GM12865 (cell line): Measurements from ENCODE around the gene COG7.

Source experiments
- DNase-seq: peaks from one replicate; pipeline ENCODE4 v3.0.0; 2010; ENCODE audit warnings: low read depth
- H3K4me3 ChIP-seq: 2 replicates; pipeline ENCODE4 v1.5.1; 2011; ENCODE audit warnings: mild to moderate bottlenecking, low read depth, low read length, control low read depth
- TF ChIP-seq, protein P1 (sequence below): IDR thresholded peaks from 2 replicates; pipeline ENCODE4 v1.5.1; 2011; ENCODE audit warnings: low read length, control low read depth, low read depth, inconsistent platforms; ENCODE audit not compliant: insufficient read depth; ENCODE audit errors: missing control alignments

The COG7 gene

DNA sequence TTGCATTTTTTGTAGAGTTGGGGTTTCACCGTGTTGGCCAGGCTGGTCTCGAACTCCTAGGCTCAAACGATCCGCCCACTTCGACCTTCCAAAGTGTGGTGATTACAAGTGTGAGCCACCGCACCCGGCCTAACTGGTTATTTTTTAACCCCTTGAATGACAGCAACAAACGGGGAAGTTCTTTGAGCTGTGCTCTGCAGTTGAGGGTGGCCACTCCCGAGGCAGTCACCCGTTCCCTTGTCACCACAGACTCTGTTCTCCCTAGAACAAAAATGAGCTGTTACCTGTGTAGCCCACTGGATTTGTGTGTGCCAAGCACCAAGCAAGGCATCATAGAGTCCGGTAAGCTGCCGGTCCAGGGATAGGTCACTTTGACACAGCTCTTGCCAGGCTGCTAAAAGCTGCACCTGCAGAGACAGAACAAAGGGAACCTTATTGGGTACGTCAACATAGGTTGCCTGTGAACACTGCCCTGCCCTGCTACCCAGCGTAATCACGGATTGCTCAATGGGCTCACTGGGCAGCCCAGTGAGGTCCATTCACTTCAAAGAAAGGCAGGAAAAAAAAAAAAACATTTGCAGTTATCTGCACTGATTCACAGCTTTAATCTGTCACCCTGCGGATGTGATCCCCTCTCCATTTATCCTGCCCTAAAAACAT lies 19.6 kb downstream of the COG7 start:
- DNase-seq, result no peak
- TF ChIP-seq, protein P1, sequence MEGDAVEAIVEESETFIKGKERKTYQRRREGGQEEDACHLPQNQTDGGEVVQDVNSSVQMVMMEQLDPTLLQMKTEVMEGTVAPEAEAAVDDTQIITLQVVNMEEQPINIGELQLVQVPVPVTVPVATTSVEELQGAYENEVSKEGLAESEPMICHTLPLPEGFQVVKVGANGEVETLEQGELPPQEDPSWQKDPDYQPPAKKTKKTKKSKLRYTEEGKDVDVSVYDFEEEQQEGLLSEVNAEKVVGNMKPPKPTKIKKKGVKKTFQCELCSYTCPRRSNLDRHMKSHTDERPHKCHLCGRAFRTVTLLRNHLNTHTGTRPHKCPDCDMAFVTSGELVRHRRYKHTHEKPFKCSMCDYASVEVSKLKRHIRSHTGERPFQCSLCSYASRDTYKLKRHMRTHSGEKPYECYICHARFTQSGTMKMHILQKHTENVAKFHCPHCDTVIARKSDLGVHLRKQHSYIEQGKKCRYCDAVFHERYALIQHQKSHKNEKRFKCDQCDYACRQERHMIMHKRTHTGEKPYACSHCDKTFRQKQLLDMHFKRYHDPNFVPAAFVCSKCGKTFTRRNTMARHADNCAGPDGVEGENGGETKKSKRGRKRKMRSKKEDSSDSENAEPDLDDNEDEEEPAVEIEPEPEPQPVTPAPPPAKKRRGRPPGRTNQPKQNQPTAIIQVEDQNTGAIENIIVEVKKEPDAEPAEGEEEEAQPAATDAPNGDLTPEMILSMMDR, result no peak
- H3K4me3 ChIP-seq, result no peak overlapping the region

DNA sequence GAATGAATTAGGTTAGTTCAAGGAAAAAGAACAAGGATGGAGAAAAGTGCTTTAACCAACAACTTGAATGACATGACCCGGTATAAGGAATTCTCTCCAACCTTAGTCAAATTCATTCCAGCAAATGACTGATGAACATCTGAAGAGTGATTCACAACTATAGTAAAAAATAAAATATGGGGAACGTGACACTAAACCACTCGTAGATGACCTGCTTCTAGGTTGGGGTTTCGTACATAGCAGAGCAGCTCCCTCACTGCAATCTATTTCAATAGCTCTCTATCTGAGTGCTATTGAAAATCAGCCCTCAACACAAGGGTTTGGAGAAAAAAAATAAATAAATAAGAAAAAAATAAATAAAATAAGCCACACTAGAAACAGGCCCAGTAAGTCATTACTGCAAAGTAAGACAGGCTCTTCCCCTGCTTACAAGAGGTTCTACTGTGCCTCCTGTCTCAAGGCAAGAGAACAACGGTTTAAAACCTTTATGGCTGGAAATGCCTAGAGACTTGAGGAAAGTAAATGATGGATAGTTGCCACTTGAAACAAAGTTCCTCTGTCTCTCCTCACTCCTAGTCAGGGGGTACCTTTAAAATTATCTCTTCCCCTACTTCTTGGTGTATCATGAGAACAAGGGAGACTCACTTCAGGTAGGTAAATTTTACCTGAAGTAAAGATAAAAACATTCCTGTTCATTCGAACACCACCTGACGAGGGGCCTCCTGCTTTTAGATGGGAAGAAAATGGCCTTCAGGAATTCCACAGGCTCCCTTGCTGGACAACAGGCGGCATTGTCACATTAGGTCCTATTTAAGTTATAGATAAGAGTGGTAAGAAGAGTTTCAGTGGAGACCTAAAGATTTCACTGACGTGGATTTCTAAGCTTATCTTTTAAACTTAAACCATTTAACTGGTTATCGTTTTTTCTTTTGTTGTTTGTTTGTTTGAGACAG lies 20.5 kb downstream of the COG7 start:
- no peak overlapping the region for H3K4me3 ChIP-seq
- DNase-seq, result no peak
- TF ChIP-seq, protein P1, result no peak

DNA sequence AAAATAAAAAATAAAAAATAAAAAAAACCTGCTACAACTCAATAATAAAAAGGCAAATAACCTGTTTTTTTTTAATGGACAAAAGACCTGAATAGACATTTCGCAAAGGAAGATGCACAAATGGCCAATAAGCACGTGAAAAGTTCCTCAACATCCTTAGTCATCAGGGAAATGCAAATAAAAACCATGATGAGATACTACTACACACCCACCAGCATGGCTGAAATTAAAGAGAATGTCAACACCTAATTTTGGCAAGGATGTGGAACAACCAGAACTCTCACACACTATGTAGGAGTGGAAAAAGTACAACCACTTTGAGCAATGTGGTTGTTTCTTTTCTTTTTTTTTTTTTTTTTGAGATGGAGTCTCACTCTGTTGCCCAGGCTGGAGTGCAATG lies 24.6 kb downstream of the COG7 start:
- no peak for DNase-seq
- TF ChIP-seq, protein P1, result no peak
- H3K4me3 ChIP-seq, result no peak overlapping the region

DNA sequence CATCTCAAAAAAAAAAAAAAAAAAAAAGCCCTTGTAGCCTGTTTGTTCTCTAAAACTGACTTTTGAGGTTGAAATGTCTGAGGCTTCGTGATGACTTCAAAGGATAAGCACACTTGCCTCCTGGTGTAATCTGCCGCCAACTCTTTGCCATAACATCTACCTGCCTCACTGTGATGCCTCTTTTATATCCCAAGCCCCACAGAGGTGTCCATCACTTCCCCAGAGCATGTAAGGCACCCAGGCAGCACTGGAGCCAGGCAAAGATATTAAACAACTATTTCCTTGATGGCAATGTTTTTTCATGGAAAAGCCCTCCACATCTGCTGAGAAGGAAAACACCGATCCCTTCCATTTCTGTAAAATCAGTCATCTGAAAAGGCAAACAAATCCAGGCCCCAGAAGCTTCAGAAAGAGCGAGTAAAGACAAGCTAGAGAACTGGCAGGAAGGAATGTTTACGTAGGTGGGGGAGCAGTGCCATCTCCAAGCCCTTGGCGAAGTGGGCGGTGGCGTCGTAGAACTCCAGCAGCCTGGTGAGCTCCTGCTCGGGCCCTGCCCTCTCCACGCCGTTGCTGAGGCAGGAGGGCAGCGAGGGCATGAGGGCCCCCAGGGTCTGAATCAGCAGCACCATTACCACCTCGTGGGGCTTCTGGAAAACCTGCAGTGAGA lies 28.6 kb downstream of the COG7 start:
- no peak for DNase-seq
- H3K4me3 ChIP-seq, result no peak overlapping the region
- TF ChIP-seq, protein P1, result no peak

DNA sequence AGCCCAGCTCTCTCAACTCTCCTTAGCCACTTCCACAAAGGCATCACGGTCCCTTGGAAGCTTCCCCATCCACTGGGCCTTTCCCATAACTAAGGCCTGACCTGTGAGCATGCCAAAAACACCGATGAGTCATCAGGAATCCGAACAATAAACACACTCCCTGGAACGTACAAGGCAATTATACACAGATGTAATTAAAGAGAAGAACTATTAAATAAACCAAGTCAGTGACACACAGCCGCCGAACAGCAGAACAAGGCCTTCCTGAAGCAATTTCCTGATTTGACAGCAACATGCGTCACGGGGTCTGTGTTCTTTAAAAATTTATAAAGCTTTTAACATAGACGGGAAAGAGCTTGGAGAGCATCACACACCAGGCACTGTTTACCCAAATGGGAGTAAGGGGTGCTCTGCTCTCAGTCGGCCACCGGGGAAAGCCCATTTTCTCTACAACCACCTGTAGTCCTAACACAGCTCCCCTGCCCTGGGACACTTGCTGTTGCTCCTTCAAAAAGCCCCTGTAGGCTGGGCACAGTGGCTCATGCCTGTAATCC lies 29.4 kb downstream of the COG7 start:
- DNase-seq, result no peak
- TF ChIP-seq, protein P1, result no peak
- H3K4me3 ChIP-seq, result no peak overlapping the region

DNA sequence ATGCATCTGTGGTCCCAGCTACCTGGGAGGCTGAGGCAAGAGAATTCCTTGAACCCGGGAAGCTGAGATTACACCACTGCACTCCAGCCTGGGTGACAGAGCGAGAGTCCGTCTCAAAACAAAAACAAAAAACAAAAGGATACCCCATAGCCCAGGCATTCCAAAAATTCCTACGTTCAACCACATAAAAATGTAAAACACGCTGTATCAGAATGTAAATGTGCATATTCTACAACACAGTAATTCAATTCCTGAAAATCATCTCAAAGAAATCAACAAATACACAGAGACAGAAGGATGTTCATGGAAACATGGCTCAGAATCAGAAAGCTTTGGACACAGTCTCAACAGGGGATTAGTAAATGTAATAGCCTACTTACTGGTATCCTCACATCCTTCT lies 33.0 kb downstream of the COG7 start:
- TF ChIP-seq, protein P1, result no peak
- DNase-seq, result no peak
- H3K4me3 ChIP-seq, result no peak overlapping the region
